A549 (cell line): ENCODE measurements around the gene RILPL1. TPM values are rescaled to one million over a fixed set of nuclear protein-coding genes. Genes with fewer than 3 reads are reported as not detected.

ENCODE experiments used
- ATAC-seq, 2 experiments: fragments of 200-7000 bp in 1 of 2; fragments of >200 bp in 1 of 2; cut with Nextera tagmentation in 1 of 2; cut with Tn5 transposase in 1 of 2; 3 replicates each; pipeline versions ENCODE4 v1.8.0 to v1.9.1; 2018 to 2020; ENCODE audit warnings: mild to moderate bottlenecking in 1 of 2, moderate library complexity in 1 of 2
- CTCF ChIA-PET: fragments of 300-600 bp; sonication (Branson Sonifier 250); formaldehyde crosslinking; extraction: SDS; loops from one replicate; lab custom pipeline; 2021; ENCODE audit warnings: antibody characterized with exemption, inconsistent platforms; lab: Yijun Ruan, JAX
- POLR2A ChIA-PET: fragments of 350-600 bp; formaldehyde crosslinking; extraction: SDS; loops from one replicate; lab custom pipeline; 2021; ENCODE audit warnings: antibody characterized with exemption, inconsistent platforms; lab: Yijun Ruan, JAX
- DNase-seq, 2 experiments: peaks; one replicate each; pipeline versions ENCODE4 v3.0.0 to v3.0.0-alpha.2; 2011 to 2016; ENCODE audit warnings: low read depth in 1 of 2, low spot score in 1 of 2
- FAIRE-seq: peaks from 2 replicates; lab custom pipeline; 2011; peaks lifted over from hg19 to GRCh38; lab: Jason Lieb, UNC
- H3K27ac ChIP-seq, 2 experiments: fragments of >200 bp; sonication (Bioruptor Twin); formaldehyde crosslinking; 3 replicates each; pipeline ENCODE4 v1.5.1; 2016 to 2017
- H3K4me1 ChIP-seq: fragments of >200 bp; sonication (Bioruptor Twin); formaldehyde crosslinking; 3 replicates; pipeline ENCODE4 v1.6.1; 2016
- H3K4me2 ChIP-seq: fragments of >200 bp; sonication (Bioruptor Twin); formaldehyde crosslinking; 3 replicates; pipeline ENCODE4 v1.6.1; 2016
- H3K4me3 ChIP-seq: fragments of >200 bp; sonication (Bioruptor Twin); formaldehyde crosslinking; 3 replicates; pipeline ENCODE4 v1.5.1; 2016
- H3K9me3 ChIP-seq: fragments of >200 bp; sonication (Bioruptor Twin); formaldehyde crosslinking; 3 replicates; pipeline ENCODE4 v1.6.1; 2016
- CBX2 ChIP-seq: fragments of 200-600 bp; sonication (generic); IDR thresholded peaks from 2 replicates; pipeline ENCODE4 v1.6.1; 2016; ENCODE audit warnings: low read depth, mild to moderate bottlenecking, borderline replicate concordance
- CHD2 ChIP-seq: fragments of 150-350 bp; IDR thresholded peaks from 2 replicates; pipeline ENCODE4 v1.6.1; 2014; ENCODE audit warnings: low read length; ENCODE audit not compliant: partially characterized antibody
- CHD4 ChIP-seq: fragments of 200-600 bp; sonication (generic); IDR thresholded peaks from 2 replicates; pipeline ENCODE4 v1.6.1; 2016; ENCODE audit warnings: antibody characterized with exemption, mild to moderate bottlenecking, borderline replicate concordance
- EHMT2 ChIP-seq: fragments of 200-600 bp; sonication (generic); IDR thresholded peaks from 2 replicates; pipeline ENCODE4 v1.6.1; 2016; ENCODE audit warnings: antibody characterized with exemption, low read depth, mild to moderate bottlenecking, moderate library complexity
- EP300 ChIP-seq, 2 experiments: fragments of >200 bp; sonication (Bioruptor Twin); formaldehyde crosslinking; IDR thresholded peaks; 2 replicates in 1 of 2; 3 replicates in 1 of 2; pipeline ENCODE4 v1.6.1; 2016 to 2017
- FOSB ChIP-seq: fragments of 250-450 bp; sonication (Bioruptor Pico); IDR thresholded peaks from 2 replicates; pipeline ENCODE4 v1.5.0; 2020; ENCODE audit warnings: mild to moderate bottlenecking, moderate library complexity
- FOSL2 ChIP-seq, 2 experiments: fragments of 450-650 bp in 1 of 2; fragments of >200 bp in 1 of 2; sonication (Bioruptor Twin) in 1 of 2; formaldehyde crosslinking; IDR thresholded peaks; 2 replicates each; pipeline versions ENCODE4 v1.5.0 to v1.6.1; 2016 to 2020; ENCODE audit warnings: mild to moderate bottlenecking in 1 of 2, moderate library complexity in 1 of 2
- FOXS1 ChIP-seq: fragments of 250-450 bp; sonication (Bioruptor Pico); IDR thresholded peaks from 2 replicates; pipeline ENCODE4 v1.5.0; 2020; ENCODE audit warnings: mild to moderate bottlenecking, moderate library complexity
- GATA3 ChIP-seq: IDR thresholded peaks from 2 replicates; pipeline ENCODE4 v1.6.1; 2012; ENCODE audit warnings: borderline replicate concordance
- HDAC2 ChIP-seq: fragments of 200-600 bp; sonication (generic); IDR thresholded peaks from 2 replicates; pipeline ENCODE4 v1.6.1; 2016
- HEYL ChIP-seq: fragments of 250-450 bp; sonication (Bioruptor Pico); IDR thresholded peaks from 2 replicates; pipeline ENCODE4 v1.8.0; 2021; ENCODE audit warnings: mild to moderate bottlenecking, moderate library complexity
- JUN ChIP-seq, 2 experiments: fragments of >200 bp; sonication (Bioruptor Twin); formaldehyde crosslinking; IDR thresholded peaks; 2 replicates in 1 of 2; 3 replicates in 1 of 2; pipeline ENCODE4 v1.6.1; 2016 to 2017
- JUNB ChIP-seq: fragments of >200 bp; sonication (Bioruptor Twin); formaldehyde crosslinking; IDR thresholded peaks from 2 replicates; pipeline ENCODE4 v1.6.1; 2016
- MYC ChIP-seq: IDR thresholded peaks from 2 replicates; pipeline ENCODE4 v1.6.1; 2012; ENCODE audit warnings: mild to moderate bottlenecking, inconsistent platforms, low read length, improper control_type of control experiment, borderline replicate concordance
- NFE2L2 ChIP-seq: fragments of 150-350 bp; conservative IDR thresholded peaks from 2 replicates; pipeline ENCODE4 v1.6.1; 2014; ENCODE audit warnings: low read length
- NPAS2 ChIP-seq: fragments of 250-450 bp; sonication (Bioruptor Pico); IDR thresholded peaks from 2 replicates; pipeline ENCODE4 v1.8.0; 2022; ENCODE audit warnings: mild to moderate bottlenecking, moderate library complexity, borderline replicate concordance
- POLR2A ChIP-seq: IDR thresholded peaks from 2 replicates; pipeline ENCODE4 v1.6.1; 2012; ENCODE audit warnings: mild to moderate bottlenecking, low read length
- POLR2AphosphoS2 ChIP-seq: conservative IDR thresholded peaks from 2 replicates; pipeline ENCODE4 v1.6.1; 2012; ENCODE audit warnings: low read length, improper control_type of control experiment, inconsistent platforms
- RAD21 ChIP-seq, 2 experiments: fragments of >200 bp in 1 of 2; sonication (Bioruptor Twin) in 1 of 2; formaldehyde crosslinking in 1 of 2; IDR thresholded peaks in 1 of 2; conservative IDR thresholded peaks in 1 of 2; 2 replicates in 1 of 2; 3 replicates in 1 of 2; pipeline ENCODE4 v1.6.1; 2012 to 2018; ENCODE audit warnings: inconsistent platforms in 1 of 2
- RARB ChIP-seq: fragments of 250-450 bp; sonication (Bioruptor Pico); IDR thresholded peaks from 2 replicates; pipeline ENCODE4 v1.8.0; 2021; ENCODE audit warnings: mild to moderate bottlenecking, moderate library complexity
- SMC3 ChIP-seq: fragments of >200 bp; sonication (Bioruptor Twin); formaldehyde crosslinking; IDR thresholded peaks from 3 replicates; pipeline ENCODE4 v1.6.1; 2018; ENCODE audit warnings: inconsistent platforms
- SREBF2 ChIP-seq: fragments of 450-650 bp; IDR thresholded peaks from 2 replicates; pipeline ENCODE4 v1.6.1; 2014; ENCODE audit warnings: mild to moderate bottlenecking, moderate library complexity
- TP53 ChIP-seq: fragments of 250-450 bp; sonication (Bioruptor Pico); IDR thresholded peaks from 2 replicates; pipeline ENCODE4 v1.5.0; 2021; ENCODE audit warnings: mild to moderate bottlenecking, moderate library complexity
- ZNF302 ChIP-seq: fragments of 250-450 bp; sonication (Bioruptor Pico); IDR thresholded peaks from 2 replicates; pipeline ENCODE4 v1.9.0; 2021; ENCODE audit warnings: inconsistent platforms, mild to moderate bottlenecking, moderate library complexity
- WGBS: methylation state at CpG from one replicate; pipeline ENCODE4 v1.1.6; 2017; ENCODE audit errors: missing lambda C conversion rate; 5-methylcytosine and 5-hydroxymethylcytosine counted together
- polyA plus RNA-seq, 4 experiments: library from polyadenylated mRNA; depleted of rRNA in 3 of 4; stranded (reverse); fragments of >200 nt; fragmentation: RNase III in 1 of 4; extraction: RNeasy Plus Mini Kit Qiagen cat#74134 plus additional on column Dnase treatment in 1 of 4; gene quantifications; 2 replicates in 3 of 4; 3 replicates in 1 of 4; pipeline ENCODE4 v1.2.3, GENCODE V29; 2011 to 2017
- TF ChIP-seq, protein P1 (sequence below): fragments of >200 bp; sonication (Bioruptor Twin); formaldehyde crosslinking; IDR thresholded peaks from 3 replicates; pipeline ENCODE4 v1.6.1; 2016
- TF ChIP-seq, protein P2 (sequence below): IDR thresholded peaks from 2 replicates; pipeline ENCODE4 v1.6.1; 2012
- TF ChIP-seq, protein P3 (sequence below): fragments of 250-450 bp; sonication (Bioruptor Pico); IDR thresholded peaks from 2 replicates; pipeline ENCODE4 v1.5.0; 2020; ENCODE audit warnings: low read depth, mild to moderate bottlenecking, moderate library complexity
- TF ChIP-seq, protein P4 (sequence below): IDR thresholded peaks from 2 replicates; pipeline ENCODE4 v1.6.1; 2012
- TF ChIP-seq, protein P5 (sequence below): fragments of >200 bp; sonication (Bioruptor Twin); formaldehyde crosslinking; IDR thresholded peaks from 2 replicates; pipeline ENCODE4 v1.6.1; 2016

RILPL1 gene
- polyA plus RNA-seq, 2 of the 4 experiments (the other 2 are of a cell fraction): 8.0 to 14.2 TPM

DNA sequence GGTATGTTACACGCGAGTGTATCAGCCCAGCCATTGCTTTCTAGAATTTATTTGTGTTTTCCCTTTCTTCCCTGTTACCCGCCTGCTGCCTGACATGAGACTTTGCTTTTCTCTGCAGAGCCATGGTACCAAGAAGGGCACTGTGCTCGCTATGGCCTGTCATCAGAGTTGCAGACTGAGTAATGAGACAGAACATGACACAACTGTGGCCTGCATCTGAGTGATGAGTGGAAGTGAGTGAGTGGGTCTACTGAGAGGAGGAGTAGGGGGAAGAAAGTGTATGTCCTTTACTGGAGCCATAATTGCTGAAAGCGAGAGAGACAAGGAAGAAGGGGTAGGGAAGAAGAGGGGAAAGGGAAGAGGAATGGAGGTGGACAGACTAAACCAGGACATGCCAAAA lies 2.9 kb downstream of the RILPL1 start:
- H3K9me3 ChIP-seq: no peaks in the 10 kb centered on the region
- FAIRE-seq (no peak), ATAC-seq (no peak), DNase-seq (no peak)
- no peak overlapping the region for H3K27ac ChIP-seq
- H3K4me3 ChIP-seq: no peak overlapping the region
- TF ChIP-seq RARB: no peak
- no peak for TF ChIP-seq SREBF2
- TF ChIP-seq RAD21 (conservative IDR thresholded peaks at IDR 0.05 in 1 of 2, IDR thresholded peaks at IDR 0.05 in 1 of 2): no peak
- no peak for TF ChIP-seq CHD4
- TF ChIP-seq, protein P1, sequence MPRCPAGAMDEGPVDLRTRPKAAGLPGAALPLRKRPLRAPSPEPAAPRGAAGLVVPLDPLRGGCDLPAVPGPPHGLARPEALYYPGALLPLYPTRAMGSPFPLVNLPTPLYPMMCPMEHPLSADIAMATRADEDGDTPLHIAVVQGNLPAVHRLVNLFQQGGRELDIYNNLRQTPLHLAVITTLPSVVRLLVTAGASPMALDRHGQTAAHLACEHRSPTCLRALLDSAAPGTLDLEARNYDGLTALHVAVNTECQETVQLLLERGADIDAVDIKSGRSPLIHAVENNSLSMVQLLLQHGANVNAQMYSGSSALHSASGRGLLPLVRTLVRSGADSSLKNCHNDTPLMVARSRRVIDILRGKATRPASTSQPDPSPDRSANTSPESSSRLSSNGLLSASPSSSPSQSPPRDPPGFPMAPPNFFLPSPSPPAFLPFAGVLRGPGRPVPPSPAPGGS: no peak
- TF ChIP-seq TP53 (CRISPR knock-in tag): no peak
- TF ChIP-seq HDAC2: no peak
- TF ChIP-seq EHMT2: no peak
- no peak for TF ChIP-seq FOSB (CRISPR knock-in tag)
- WGBS: 94% methylated on average over 5 of the region's 5 CpGs
- ChIA-PET POLR2A (no interaction called here), CTCF (no interaction called here)
- peaks cover 19% of the 10 kb centered on the region for H3K4me1 ChIP-seq
- H3K4me2 ChIP-seq: no peak overlapping the region

DNA sequence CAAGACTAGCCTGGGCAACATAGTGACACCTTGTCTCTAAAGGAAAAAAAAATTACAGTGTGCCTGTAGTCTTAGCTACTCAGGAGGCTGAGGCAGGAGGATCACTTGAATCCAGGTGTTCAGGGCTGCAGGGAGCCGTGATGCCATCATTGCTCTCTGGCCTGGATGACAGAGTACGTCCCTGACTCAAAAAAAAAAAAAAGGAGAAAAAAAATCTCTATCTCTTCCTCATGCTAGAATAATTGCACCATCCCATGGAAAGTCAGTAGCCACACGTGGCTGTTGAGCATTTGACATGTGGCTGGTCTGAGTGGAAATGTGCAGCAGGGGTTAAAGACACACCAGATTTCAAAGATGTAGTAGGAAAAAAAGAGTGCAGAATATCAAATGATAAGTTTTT lies 3.8 kb downstream of the RILPL1 start:
- WGBS: 83% methylated on average over 3 of the region's 3 CpGs
- H3K4me3 ChIP-seq: no peak overlapping the region
- CTCF ChIA-PET: interaction anchor here (1.0 kb wide), 1 partner anchor 259 kb away, joined by 3 read pairs; no protein-coding TSS in a partner anchor
- POLR2A ChIA-PET: no interaction called here
- H3K9me3 ChIP-seq: no peaks in the 10 kb centered on the region
- no peak overlapping the region for H3K27ac ChIP-seq
- FAIRE-seq (no peak), DNase-seq (no peak), ATAC-seq (no peak)
- H3K4me2 ChIP-seq: no peak overlapping the region
- H3K4me1 ChIP-seq: peaks cover 19% of the 10 kb centered on the region
- no peak for TF ChIP-seq TP53 (CRISPR knock-in tag)
- TF ChIP-seq NFE2L2: no peak
- TF ChIP-seq NPAS2 (CRISPR knock-in tag): no peak
- TF ChIP-seq, protein P2, sequence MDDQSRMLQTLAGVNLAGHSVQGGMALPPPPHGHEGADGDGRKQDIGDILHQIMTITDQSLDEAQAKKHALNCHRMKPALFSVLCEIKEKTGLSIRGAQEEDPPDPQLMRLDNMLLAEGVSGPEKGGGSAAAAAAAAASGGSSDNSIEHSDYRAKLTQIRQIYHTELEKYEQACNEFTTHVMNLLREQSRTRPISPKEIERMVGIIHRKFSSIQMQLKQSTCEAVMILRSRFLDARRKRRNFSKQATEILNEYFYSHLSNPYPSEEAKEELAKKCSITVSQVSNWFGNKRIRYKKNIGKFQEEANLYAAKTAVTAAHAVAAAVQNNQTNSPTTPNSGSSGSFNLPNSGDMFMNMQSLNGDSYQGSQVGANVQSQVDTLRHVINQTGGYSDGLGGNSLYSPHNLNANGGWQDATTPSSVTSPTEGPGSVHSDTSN: no peak
- no peak for TF ChIP-seq SMC3
- no peak for TF ChIP-seq FOXS1 (CRISPR knock-in tag)
- TF ChIP-seq HDAC2: no peak
- TF ChIP-seq, protein P3, sequence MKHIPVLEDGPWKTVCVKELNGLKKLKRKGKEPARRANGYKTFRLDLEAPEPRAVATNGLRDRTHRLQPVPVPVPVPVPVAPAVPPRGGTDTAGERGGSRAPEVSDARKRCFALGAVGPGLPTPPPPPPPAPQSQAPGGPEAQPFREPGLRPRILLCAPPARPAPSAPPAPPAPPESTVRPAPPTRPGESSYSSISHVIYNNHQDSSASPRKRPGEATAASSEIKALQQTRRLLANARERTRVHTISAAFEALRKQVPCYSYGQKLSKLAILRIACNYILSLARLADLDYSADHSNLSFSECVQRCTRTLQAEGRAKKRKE: no peak
- no peak for TF ChIP-seq FOSB (CRISPR knock-in tag)
- no peak for TF ChIP-seq GATA3
- no peak for TF ChIP-seq CHD2
- no peak for TF ChIP-seq POLR2A
- TF ChIP-seq, protein P4, sequence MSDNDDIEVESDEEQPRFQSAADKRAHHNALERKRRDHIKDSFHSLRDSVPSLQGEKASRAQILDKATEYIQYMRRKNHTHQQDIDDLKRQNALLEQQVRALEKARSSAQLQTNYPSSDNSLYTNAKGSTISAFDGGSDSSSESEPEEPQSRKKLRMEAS: no peak
- no peak for TF ChIP-seq MYC
- TF ChIP-seq CBX2: no peak

DNA sequence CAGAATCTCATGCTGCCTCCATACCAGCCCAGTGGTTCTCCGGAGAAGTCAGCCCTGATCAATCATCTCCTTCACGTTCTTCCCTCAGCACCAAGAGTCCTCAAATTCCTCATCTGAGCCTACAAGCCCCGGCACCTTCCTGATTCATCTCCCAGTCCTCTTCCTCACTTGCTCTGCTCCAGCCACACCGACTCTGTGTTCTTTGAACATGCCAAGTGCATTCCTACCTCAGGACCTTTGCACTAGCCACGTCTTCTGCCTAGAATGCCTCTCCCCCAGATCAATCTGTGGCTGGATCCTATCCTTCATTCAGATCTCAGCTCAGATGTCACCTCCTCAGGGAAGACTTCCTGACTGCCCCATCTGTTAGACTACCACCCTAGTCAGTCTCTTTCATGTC lies 4.7 kb downstream of the RILPL1 start:
- Histone ChIP-seq H3K4me3 (no peak overlapping the region), H3K9me3 (no peaks in the 10 kb centered on the region), H3K27ac (no peak overlapping the region), H3K4me1 (peaks cover 19% of the 10 kb centered on the region), H3K4me2 (no peak overlapping the region)
- FAIRE-seq: no peak
- 90% methylated on average over 5 of the region's 5 CpGs for WGBS
- no peak for ATAC-seq
- ChIA-PET CTCF (interaction anchor here (0.6 to 1.0 kb wide), 2 partner anchors 258 to 1055 kb away, joined by 3 read pairs; no protein-coding TSS in a partner anchor), POLR2A (interaction anchor here (0.6 kb wide), 1 partner anchor 71 kb away, joined by 4 read pairs; the partner anchor contains the start of gene SNRNP35)
- TF ChIP-seq FOSB (CRISPR knock-in tag): no peak
- TF ChIP-seq, protein P5, sequence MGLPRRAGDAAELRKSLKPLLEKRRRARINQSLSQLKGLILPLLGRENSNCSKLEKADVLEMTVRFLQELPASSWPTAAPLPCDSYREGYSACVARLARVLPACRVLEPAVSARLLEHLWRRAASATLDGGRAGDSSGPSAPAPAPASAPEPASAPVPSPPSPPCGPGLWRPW: no peak
- TF ChIP-seq FOSL2 (IDR thresholded peaks at IDR 0.05): no peak
- no peak for TF ChIP-seq FOSL2 (CRISPR knock-in tag; IDR thresholded peaks at IDR 0.05)
- no peak for TF ChIP-seq POLR2AphosphoS2
- no peak for TF ChIP-seq ZNF302
- no peak for TF ChIP-seq JUNB
- no peak for TF ChIP-seq JUN (IDR thresholded peaks at IDR 0.05)
- TF ChIP-seq EP300 (IDR thresholded peaks at IDR 0.05): no peak
- TF ChIP-seq SREBF2: no peak
- no peak for TF ChIP-seq HEYL (CRISPR knock-in tag)
- TF ChIP-seq CHD2: no peak
- no peak for DNase-seq
